Glomerular visceral epithelial cell (primary cell): ENCODE measurements around the gene OSBPL2.

Experiments
- DNase-seq: peaks from one replicate; pipeline ENCODE4 v3.0.0-alpha.2; 2016; ENCODE audit errors: extremely low spot score

The OSBPL2 gene

GRCh38 chr20:62237801-62238568, at the start of gene OSBPL2:
Gene OSBPL2 (plus strand): TSS chr20:62238521. CDS start chr20:62256185, 17,664 bp downstream.
- DNase-seq, result peak; percentile 100

GRCh38 chr20:62190639-62191411, 47.5 kb upstream of the OSBPL2 start:
- no peak for DNase-seq

GRCh38 chr20:62191781-62192559, 46.4 kb upstream of the OSBPL2 start:
- no peak for DNase-seq

- no peak for DNase-seq
These were observed 45.7 kb upstream of the OSBPL2 start for GRCh38 chr20:62192635-62193034.

- DNase-seq, result no peak
These were observed 45.0 kb upstream of the OSBPL2 start for GRCh38 chr20:62193079-62194025.

- no peak for DNase-seq
These were observed 43.3 kb upstream of the OSBPL2 start for GRCh38 chr20:62195075-62195405.

- DNase-seq, result no peak
These were observed 42.6 kb upstream of the OSBPL2 start for GRCh38 chr20:62195736-62196135.

- DNase-seq, result no peak
These were observed 42.0 kb upstream of the OSBPL2 start for GRCh38 chr20:62196286-62196685.

- no peak for DNase-seq
These were observed 41.0 kb upstream of the OSBPL2 start for GRCh38 chr20:62197311-62197710.

- DNase-seq, result no peak
These were observed 40.5 kb upstream of the OSBPL2 start for GRCh38 chr20:62197801-62198200.

- no peak for DNase-seq
These were observed 39.8 kb upstream of the OSBPL2 start for GRCh38 chr20:62198496-62198895.

- DNase-seq, result no peak
These were observed 39.4 kb upstream of the OSBPL2 start for GRCh38 chr20:62198931-62199330.

- DNase-seq, result no peak
These were observed 37.7 kb upstream of the OSBPL2 start for GRCh38 chr20:62200491-62201172.

GRCh38 chr20:62201173-62202082, 36.9 kb upstream of the OSBPL2 start:
- no peak for DNase-seq

GRCh38 chr20:62202083-62202395, 36.3 kb upstream of the OSBPL2 start:
- DNase-seq, result no peak

GRCh38 chr20:62202676-62203377, 35.5 kb upstream of the OSBPL2 start:
- DNase-seq, result no peak

GRCh38 chr20:62203378-62204030, 34.8 kb upstream of the OSBPL2 start:
- no peak for DNase-seq

- DNase-seq, result no peak
These were observed 32.5 kb upstream of the OSBPL2 start for GRCh38 chr20:62205618-62206387.
